B cell (primary cell): ENCODE measurements around the gene CCNK. TPM values are rescaled to one million over a fixed set of nuclear protein-coding genes. Genes with fewer than 3 reads are reported as not detected.

ENCODE experiments used
- ATAC-seq: fragments of 200-7000 bp; cut with Tn5 transposase; one replicate; pipeline ENCODE4 v1.10.0; 2021; ENCODE audit warnings: low read depth, mild to moderate bottlenecking, moderate number of reproducible peaks, moderate library complexity
- CTCF ChIA-PET: fragments of 350-600 bp; sonication (Branson Sonifier 250); formaldehyde crosslinking; loops from one replicate; lab custom pipeline; 2021; ENCODE audit warnings: antibody characterized with exemption, inconsistent platforms; lab: Charles Lee
- POLR2A ChIA-PET: fragments of 350-600 bp; sonication (Branson Sonifier 250); formaldehyde crosslinking; loops from one replicate; lab custom pipeline; 2021; ENCODE audit warnings: antibody characterized with exemption; lab: Charles Lee
- DNase-seq: peaks from one replicate; pipeline ENCODE4 v3.0.0; 2013
- H2AFZ ChIP-seq: 2 replicates; pipeline ENCODE4 v1.6.1; 2012; ENCODE audit warnings: mild to moderate bottlenecking, low read depth, low read length; ENCODE audit not compliant: insufficient read depth, poor library complexity, severe bottlenecking
- H3K27ac ChIP-seq, 2 donors: 1 replicate in 1 of 2; 2 replicates in 1 of 2; pipeline ENCODE4 v1.5.1; 2012 to 2013; ENCODE audit warnings: low read length in 2 of 2, mild to moderate bottlenecking in 2 of 2, moderate library complexity in 1 of 2
- H3K27me3 ChIP-seq, 4 experiments: fragments of 200-600 bp in 1 of 4; sonication (generic) in 1 of 4; replicated peaks in 1 of 4; 1 replicate in 2 of 4; 2 replicates in 2 of 4; pipeline versions ENCODE4 v1.6.1 to v1.7.0; 2013 to 2016; ENCODE audit warnings: low read length in 3 of 4, mild to moderate bottlenecking in 2 of 4, mixed read lengths in 1 of 4, moderate library complexity in 1 of 4; ENCODE audit not compliant: insufficient read depth in 4 of 4, control insufficient read depth in 3 of 4; ENCODE audit errors: control extremely low read depth in 1 of 4
- H3K36me3 ChIP-seq, 2 experiments: replicated peaks in 1 of 2; 1 replicate in 1 of 2; 2 replicates in 1 of 2; pipeline versions ENCODE4 v1.6.1 to v1.7.1; 2013; ENCODE audit warnings: low read length in 1 of 2; ENCODE audit not compliant: insufficient read depth in 2 of 2, control insufficient read depth in 1 of 2; ENCODE audit errors: control extremely low read depth in 1 of 2, extremely low read depth in 1 of 2
- H3K4me1 ChIP-seq, 2 donors: fragments of 200-600 bp in 1 of 2; sonication (generic) in 1 of 2; 1 replicate in 1 of 2; 2 replicates in 1 of 2; pipeline versions ENCODE4 v1.5.1 to v1.6.1; 2013 to 2017; ENCODE audit warnings: low read length in 2 of 2; ENCODE audit not compliant: control insufficient read depth in 2 of 2, insufficient read depth in 2 of 2
- H3K4me2 ChIP-seq: replicated peaks from 2 replicates; pipeline ENCODE3; 2012; ENCODE audit warnings: mild to moderate bottlenecking, low read depth, low read length; ENCODE audit not compliant: poor library complexity, severe bottlenecking
- H3K4me3 ChIP-seq, 5 experiments: fragments of 200-600 bp in 1 of 5; sonication (generic) in 1 of 5; 1 replicate in 3 of 5; 2 replicates in 2 of 5; pipeline versions ENCODE4 v1.5.1 to v1.7.0; 2011 to 2016; ENCODE audit warnings: low read length in 4 of 5, mild to moderate bottlenecking in 4 of 5, low read depth in 2 of 5, control low read depth in 1 of 5, moderate library complexity in 1 of 5; ENCODE audit not compliant: insufficient read depth in 1 of 5; ENCODE audit errors: control extremely low read depth in 1 of 5, extremely low read depth in 1 of 5
- H3K79me2 ChIP-seq: fragments of 200-600 bp; sonication (generic); one replicate; pipeline ENCODE4 v1.6.0; 2016; ENCODE audit warnings: low read length; ENCODE audit not compliant: control insufficient read depth, insufficient read depth
- H3K9ac ChIP-seq: fragments of 200-600 bp; sonication (generic); 2 replicates; pipeline ENCODE4 v1.6.1; 2017; ENCODE audit warnings: mild to moderate bottlenecking, low read length, moderate library complexity
- H3K9me3 ChIP-seq, 3 donors: one replicate each; pipeline versions ENCODE4 v1.6.1 to v1.7.1; 2013; ENCODE audit warnings: low read length in 2 of 3; ENCODE audit not compliant: control insufficient read depth in 2 of 3, insufficient read depth in 1 of 3; ENCODE audit errors: control extremely low read depth in 1 of 3
- H4K20me1 ChIP-seq: 2 replicates; pipeline ENCODE4 v1.6.0; 2012; ENCODE audit warnings: mild to moderate bottlenecking, low read length; ENCODE audit not compliant: insufficient read depth, control insufficient read depth, poor library complexity, severe bottlenecking
- H3K27ac Mint-ChIP-seq: one replicate; pipeline ENCODE4 v1.8.0; 2021; ENCODE audit warnings: mixed read lengths
- H3K27me3 Mint-ChIP-seq: one replicate; pipeline ENCODE4 v1.8.0; 2021; ENCODE audit warnings: mixed read lengths
- H3K4me1 Mint-ChIP-seq: one replicate; pipeline ENCODE4 v1.8.0; 2021; ENCODE audit warnings: mixed read lengths
- H3K4me3 Mint-ChIP-seq: one replicate; pipeline ENCODE4 v1.8.0; 2021; ENCODE audit warnings: mixed read lengths
- H3K9me3 Mint-ChIP-seq: one replicate; pipeline ENCODE4 v1.8.0; 2022; ENCODE audit warnings: mixed read lengths; ENCODE audit not compliant: insufficient read depth
- EZH2 ChIP-seq: IDR thresholded peaks from 2 replicates; pipeline ENCODE4 v1.6.1; 2012; ENCODE audit warnings: borderline replicate concordance, low read depth, mild to moderate bottlenecking, moderate library complexity, low read length; ENCODE audit not compliant: insufficient read depth, poor library complexity, severe bottlenecking
- WGBS: methylation state at CpG from one replicate; pipeline ENCODE4 v1.1.5; 2013; ENCODE audit warnings: missing lambda C conversion rate; ENCODE audit not compliant: insufficient coverage; 5-methylcytosine and 5-hydroxymethylcytosine counted together
- intact Hi-C: fragments of 100-400 bp; cut with micrococcal nuclease; formaldehyde crosslinking; loops from one replicate; pipeline ENCODE4 v1.10.0; 2022
- polyA plus RNA-seq: library from polyadenylated mRNA; depleted of rRNA; stranded (reverse); fragments of >200 nt; gene quantifications from 2 replicates; pipeline ENCODE4 v1.2.3, GENCODE V29; 2012
- total RNA-seq, 2 donors: library from RNA; stranded (reverse); fragments of 120-200 nt in 1 of 2; gene quantifications; 1 replicate in 1 of 2; 2 replicates in 1 of 2; pipeline versions ENCODE4 v1.2.3 to v1.2.4, GENCODE V29; 2013 to 2022
- TF ChIP-seq, protein P1 (sequence below): fragments of 200-600 bp; IDR thresholded peaks from one replicate; pipeline ENCODE4 v1.8.0; 2022; ENCODE audit warnings: antibody characterized with exemption, mild to moderate bottlenecking

Gene CCNK
- total and polyA plus RNA-seq, 2 donors (not counting 1 experiment from before 2014, with no cell fraction given): 17.5 to 82.0 TPM

- H3K27me3 ChIP-seq: no peaks in the 10 kb centered on the region
- no peak overlapping the region for H3K4me3 ChIP-seq
- Mint-ChIP-seq H3K4me3 (no peak overlapping the region), H3K4me1 (no peaks in the 10 kb centered on the region), H3K9me3 (no peaks in the 10 kb centered on the region), H3K27ac (peak overlapping the region; percentile 56), H3K27me3 (no peaks in the 10 kb centered on the region)
- no peaks in the 10 kb centered on the region for H3K9me3 ChIP-seq
- ATAC-seq (no peak), DNase-seq (no peak)
- no peak for TF ChIP-seq EZH2
- TF ChIP-seq, protein P1, sequence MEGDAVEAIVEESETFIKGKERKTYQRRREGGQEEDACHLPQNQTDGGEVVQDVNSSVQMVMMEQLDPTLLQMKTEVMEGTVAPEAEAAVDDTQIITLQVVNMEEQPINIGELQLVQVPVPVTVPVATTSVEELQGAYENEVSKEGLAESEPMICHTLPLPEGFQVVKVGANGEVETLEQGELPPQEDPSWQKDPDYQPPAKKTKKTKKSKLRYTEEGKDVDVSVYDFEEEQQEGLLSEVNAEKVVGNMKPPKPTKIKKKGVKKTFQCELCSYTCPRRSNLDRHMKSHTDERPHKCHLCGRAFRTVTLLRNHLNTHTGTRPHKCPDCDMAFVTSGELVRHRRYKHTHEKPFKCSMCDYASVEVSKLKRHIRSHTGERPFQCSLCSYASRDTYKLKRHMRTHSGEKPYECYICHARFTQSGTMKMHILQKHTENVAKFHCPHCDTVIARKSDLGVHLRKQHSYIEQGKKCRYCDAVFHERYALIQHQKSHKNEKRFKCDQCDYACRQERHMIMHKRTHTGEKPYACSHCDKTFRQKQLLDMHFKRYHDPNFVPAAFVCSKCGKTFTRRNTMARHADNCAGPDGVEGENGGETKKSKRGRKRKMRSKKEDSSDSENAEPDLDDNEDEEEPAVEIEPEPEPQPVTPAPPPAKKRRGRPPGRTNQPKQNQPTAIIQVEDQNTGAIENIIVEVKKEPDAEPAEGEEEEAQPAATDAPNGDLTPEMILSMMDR: no peak
- peaks cover 0 to 5% of the 10 kb centered on the region in 2 experiments for H3K36me3 ChIP-seq
- CTCF ChIA-PET: interaction anchor here (0.9 to 1.9 kb wide), 2 partner anchors 36 to 369 kb away, joined by 3 to 6 read pairs; no protein-coding TSS in a partner anchor
- no peaks in the 10 kb centered on the region for H3K79me2 ChIP-seq
- H3K9ac ChIP-seq: no peak overlapping the region
- no peak overlapping the region for H2AFZ ChIP-seq
- H4K20me1 ChIP-seq: no peaks in the 10 kb centered on the region
- POLR2A ChIA-PET: no interaction called here
- no peaks in the 10 kb centered on the region for H3K4me1 ChIP-seq
- H3K4me2 ChIP-seq: no peak overlapping the region
- WGBS: 87% methylated on average over 20 of the region's 24 CpGs
- intact Hi-C loops: no loop called here
- no peak overlapping the region for H3K27ac ChIP-seq
Measured at GRCh38 chr14:99516156-99516870, 35.1 kb downstream of the CCNK start.

GRCh38 chr14:99516871-99517642 lies 35.8 kb downstream of the CCNK start:
- H3K9me3 ChIP-seq: no peaks in the 10 kb centered on the region
- H3K36me3 ChIP-seq: no peaks in the 10 kb centered on the region
- no peaks in the 10 kb centered on the region for H3K27me3 ChIP-seq
- WGBS: 84% methylated on average over 13 of the region's 14 CpGs
- no peak overlapping the region for H2AFZ ChIP-seq
- peak; percentile 22 for DNase-seq
- TF ChIP-seq, protein P1: no peak
- TF ChIP-seq EZH2: no peak
- Mint-ChIP-seq H3K9me3 (no peaks in the 10 kb centered on the region), H3K27me3 (no peaks in the 10 kb centered on the region), H3K27ac (no peak overlapping the region), H3K4me3 (no peak overlapping the region), H3K4me1 (no peaks in the 10 kb centered on the region)
- intact Hi-C loops: no loop called here
- POLR2A ChIA-PET: no interaction called here
- no peaks in the 10 kb centered on the region for H3K4me1 ChIP-seq
- no peak overlapping the region for H3K4me3 ChIP-seq
- no peaks in the 10 kb centered on the region for H4K20me1 ChIP-seq
- H3K27ac ChIP-seq: no peak overlapping the region
- H3K79me2 ChIP-seq: no peaks in the 10 kb centered on the region
- CTCF ChIA-PET: interaction anchor here (0.8 to 1.9 kb wide), 5 partner anchors 111 to 382 kb away, joined by 3 to 6 read pairs (median 4); no protein-coding TSS in a partner anchor
- no peak overlapping the region for H3K9ac ChIP-seq
- H3K4me2 ChIP-seq: no peak overlapping the region
- no peak for ATAC-seq
